ENCODE measurements around the gene MLC1.

The MLC1 gene

GRCh38 chr22:50019316-50019715 is 65.9 kb downstream of the MLC1 start:
- TF ChIP-seq CTCF (IDR thresholded peaks at IDR 0.05; ENCODE audit: insufficient read depth, low read depth, low read length, missing control alignments) = no peak
- no peak overlapping the region for H3K4me3 ChIP-seq (ENCODE audit: low read depth, low read length)
- DNase-seq (ENCODE audit: low read depth) = no peak

- no peak overlapping the region for H3K4me3 ChIP-seq (ENCODE audit: low read depth, low read length)
- TF ChIP-seq CTCF (IDR thresholded peaks at IDR 0.05; ENCODE audit: insufficient read depth, low read depth, low read length, missing control alignments) = no peak
Measured at GRCh38 chr22:50018608-50019285, 66.5 kb downstream of the MLC1 start.

GRCh38 chr22:50017701-50018224 is 67.5 kb downstream of the MLC1 start:
- TF ChIP-seq CTCF (IDR thresholded peaks at IDR 0.05; ENCODE audit: insufficient read depth, low read depth, low read length, missing control alignments) = no peak
- DNase-seq (ENCODE audit: low read depth) = no peak
- H3K4me3 ChIP-seq (ENCODE audit: low read depth, low read length) = peak overlapping the region; percentile 42

More at GRCh38 chr22:50018608-50019285, 66.5 kb downstream of the MLC1 start:
- no peak for DNase-seq (ENCODE audit: low read depth)

GRCh38 chr22:50016988-50017700 is 68.1 kb downstream of the MLC1 start:
- DNase-seq (ENCODE audit: low read depth) = peak; percentile 72
- no peak for TF ChIP-seq CTCF (IDR thresholded peaks at IDR 0.05; ENCODE audit: insufficient read depth, low read depth, low read length, missing control alignments)
- H3K4me3 ChIP-seq (ENCODE audit: low read depth, low read length) = peak overlapping the region; percentile 42

GRCh38 chr22:50016308-50016987 is 68.8 kb downstream of the MLC1 start:
- no peak for DNase-seq (ENCODE audit: low read depth)
- TF ChIP-seq CTCF (IDR thresholded peaks at IDR 0.05; ENCODE audit: insufficient read depth, low read depth, low read length, missing control alignments) = no peak
- peak overlapping the region; percentile 42 for H3K4me3 ChIP-seq (ENCODE audit: low read depth, low read length)

- TF ChIP-seq CTCF (IDR thresholded peaks at IDR 0.05; ENCODE audit: insufficient read depth, low read depth, low read length, missing control alignments) = no peak
- H3K4me3 ChIP-seq (ENCODE audit: low read depth, low read length) = no peak overlapping the region
- DNase-seq (ENCODE audit: low read depth) = no peak
Measured at GRCh38 chr22:50015451-50016307, 69.5 kb downstream of the MLC1 start.
